GM11168 (cell line): ENCODE data around the gene DTNBP1.

ENCODE experiments used
- in situ Hi-C: fragments of 300-500 bp; cut with MboI; formaldehyde crosslinking; loops from one replicate; pipeline ENCODE4 v1.12.0; 2022; ENCODE audit warnings: low sequenced_read_pairs; ENCODE audit not compliant: unreplicated experiment

Gene DTNBP1

GRCh38 chr6:15662326-15663129, at the start of gene DTNBP1:
Gene DTNBP1 (minus strand): TSS chr6:15663028. CDS start chr6:15662869, 159 bp downstream.
- in situ Hi-C loops, result no loop called here

GRCh38 chr6:15709651-15710269, 46.9 kb upstream of the DTNBP1 start:
- in situ Hi-C loops, result no loop called here

- in situ Hi-C loops, result no loop called here
Observed at GRCh38 chr6:15708231-15708630, 45.4 kb upstream of the DTNBP1 start.

GRCh38 chr6:15705981-15706380, 43.2 kb upstream of the DTNBP1 start:
- in situ Hi-C loops, result no loop called here

GRCh38 chr6:15698471-15698870, 35.6 kb upstream of the DTNBP1 start:
- in situ Hi-C loops, result loop anchor here (10.0 kb wide), 1 partner anchor 466 kb away; no protein-coding TSS in a partner anchor

GRCh38 chr6:15697895-15698294, 35.1 kb upstream of the DTNBP1 start:
- in situ Hi-C loops, result loop anchor here (10.0 kb wide), 1 partner anchor 467 kb away; no protein-coding TSS in a partner anchor

GRCh38 chr6:15691250-15691869, 28.5 kb upstream of the DTNBP1 start:
- in situ Hi-C loops, result loop anchor here (10.0 kb wide), 1 partner anchor 473 kb away; no protein-coding TSS in a partner anchor

GRCh38 chr6:15690510-15690909, 27.7 kb upstream of the DTNBP1 start:
- in situ Hi-C loops, result loop anchor here (10.0 kb wide), 1 partner anchor 474 kb away; no protein-coding TSS in a partner anchor

GRCh38 chr6:15689586-15690482, 27.0 kb upstream of the DTNBP1 start:
- in situ Hi-C loops, result loop anchor here (10.0 kb wide), 1 partner anchor 475 kb away; no protein-coding TSS in a partner anchor

GRCh38 chr6:15685619-15686018, 22.8 kb upstream of the DTNBP1 start:
- in situ Hi-C loops, result no loop called here

- in situ Hi-C loops, result no loop called here
Observed at GRCh38 chr6:15682965-15683822, 20.4 kb upstream of the DTNBP1 start.

- in situ Hi-C loops, result no loop called here
Observed at GRCh38 chr6:15681946-15682345, 19.1 kb upstream of the DTNBP1 start.

- in situ Hi-C loops, result no loop called here
Observed at GRCh38 chr6:15678514-15678913, 15.7 kb upstream of the DTNBP1 start.

GRCh38 chr6:15677822-15678221, 15.0 kb upstream of the DTNBP1 start:
- in situ Hi-C loops, result no loop called here

- in situ Hi-C loops, result no loop called here
Observed at GRCh38 chr6:15675536-15676220, 12.8 kb upstream of the DTNBP1 start.

- in situ Hi-C loops, result no loop called here
Observed at GRCh38 chr6:15674690-15675386, 12.0 kb upstream of the DTNBP1 start.

GRCh38 chr6:15673666-15674065, 10.8 kb upstream of the DTNBP1 start:
- in situ Hi-C loops, result no loop called here

GRCh38 chr6:15672818-15673217, 10.0 kb upstream of the DTNBP1 start:
- in situ Hi-C loops, result no loop called here
